GM23338 (cell line): Measurements from ENCODE around the gene ZDHHC16. TPM values are rescaled to one million over a fixed set of nuclear protein-coding genes. Genes with fewer than 3 reads are reported as not detected.
"Not testable (repeated sequence)": the region's sequence is repeated elsewhere in the genome, so short reads cannot be mapped to it uniquely, and the experiment has no call there.

Experiments
- ATAC-seq: fragments of 200-7000 bp; cut with Tn5 transposase; 3 replicates; pipeline ENCODE4 v1.9.1; 2020
- DNase-seq: peaks from one replicate; pipeline ENCODE4 v3.0.0-alpha.2; 2015; ENCODE audit warnings: low spot score
- H2AFZ ChIP-seq: fragments of 200-600 bp; sonication (generic); 2 replicates; pipeline ENCODE4 v1.8.0; 2016; ENCODE audit warnings: antibody characterized with exemption, mild to moderate bottlenecking, moderate library complexity
- H3F3A ChIP-seq: fragments of 200-600 bp; sonication (generic); replicated peaks from 2 replicates; pipeline ENCODE4 v1.8.0; 2017; ENCODE audit warnings: antibody characterized with exemption, mixed run types, low read depth
- H3K27ac ChIP-seq: fragments of 200-600 bp; sonication (generic); 2 replicates; pipeline ENCODE4 v1.6.1; 2016; ENCODE audit warnings: low read depth
- H3K27me3 ChIP-seq: fragments of 200-600 bp; sonication (generic); 2 replicates; pipeline ENCODE4 v1.8.0; 2016; ENCODE audit warnings: mild to moderate bottlenecking, mixed run types, moderate library complexity; ENCODE audit not compliant: insufficient read depth
- H3K36me3 ChIP-seq: fragments of 200-600 bp; sonication (generic); 2 replicates; pipeline ENCODE4 v1.8.0; 2016; ENCODE audit warnings: mild to moderate bottlenecking; ENCODE audit not compliant: insufficient read depth
- H3K4me1 ChIP-seq: fragments of 200-600 bp; sonication (generic); 2 replicates; pipeline ENCODE4 v1.8.0; 2016; ENCODE audit warnings: mild to moderate bottlenecking, moderate library complexity; ENCODE audit not compliant: insufficient read depth
- H3K4me2 ChIP-seq: fragments of 200-600 bp; sonication (generic); 2 replicates; pipeline ENCODE4 v1.7.1; 2017; ENCODE audit warnings: mixed run types
- H3K4me3 ChIP-seq: fragments of 200-600 bp; sonication (generic); 2 replicates; pipeline ENCODE4 v1.6.1; 2016; ENCODE audit warnings: mixed run types
- H3K79me2 ChIP-seq: fragments of 200-600 bp; sonication (generic); replicated peaks from 2 replicates; pipeline ENCODE4 v1.8.0; 2017; ENCODE audit warnings: mild to moderate bottlenecking; ENCODE audit not compliant: insufficient read depth
- H3K9me2 ChIP-seq: fragments of 200-600 bp; sonication (generic); 2 replicates; pipeline ENCODE4 v1.8.0; 2017; ENCODE audit not compliant: insufficient read depth
- H4K20me1 ChIP-seq: fragments of 200-600 bp; sonication (generic); replicated peaks from 2 replicates; pipeline ENCODE4 v1.8.0; 2017; ENCODE audit warnings: mild to moderate bottlenecking; ENCODE audit not compliant: insufficient read depth
- H3K27ac Mint-ChIP-seq: 2 replicates; pipeline ENCODE4 v1.8.0; 2020; ENCODE audit warnings: inconsistent platforms, mild to moderate bottlenecking, moderate library complexity, mixed read lengths
- H3K27me3 Mint-ChIP-seq: 3 replicates; pipeline ENCODE4 v1.8.0; 2022; ENCODE audit warnings: low read depth, mild to moderate bottlenecking, moderate library complexity, mixed read lengths, inconsistent platforms; ENCODE audit not compliant: insufficient read depth, poor library complexity
- H3K36me3 Mint-ChIP-seq: 3 replicates; pipeline ENCODE4 v1.8.0; 2021; ENCODE audit warnings: low read depth, mild to moderate bottlenecking, inconsistent platforms, moderate library complexity, mixed read lengths
- H3K4me1 Mint-ChIP-seq: 3 replicates; pipeline ENCODE4 v1.8.0; 2020; ENCODE audit warnings: mild to moderate bottlenecking, inconsistent platforms, mixed read lengths
- H3K4me3 Mint-ChIP-seq: 3 replicates; pipeline ENCODE4 v1.8.0; 2021; ENCODE audit warnings: moderate library complexity, mild to moderate bottlenecking, inconsistent platforms, mixed read lengths
- H3K9me3 Mint-ChIP-seq: 3 replicates; pipeline ENCODE4 v1.8.0; 2020; ENCODE audit warnings: moderate library complexity, mild to moderate bottlenecking, inconsistent platforms, mixed read lengths
- CREB1 ChIP-seq: fragments of 250-450 bp; sonication (Bioruptor Pico); IDR thresholded peaks from 2 replicates; pipeline ENCODE4 v1.5.0; 2020; ENCODE audit warnings: low read depth, mild to moderate bottlenecking, moderate library complexity
- NANOG ChIP-seq: IDR thresholded peaks from 2 replicates; pipeline ENCODE4 v1.6.1; 2016; ENCODE audit warnings: antibody characterized with exemption, borderline replicate concordance
- ZNF114 ChIP-seq: fragments of 250-450 bp; sonication (Bioruptor Pico); IDR thresholded peaks from 2 replicates; pipeline ENCODE4 v1.5.0; 2020; ENCODE audit warnings: mild to moderate bottlenecking, moderate library complexity
- polyA plus RNA-seq: library from polyadenylated mRNA; unstranded; fragments of >200 nt; fragmentation: Nextera tagmentation; extraction: Ambion mirVana; gene quantifications from 2 replicates; pipeline ENCODE4 v1.2.1, GENCODE V29; 2016
- total RNA-seq: library from RNA; depleted of rRNA; stranded (reverse); fragments of >200 nt; shearing (Covaris generic); gene quantifications from 2 replicates; pipeline ENCODE4 v1.2.3, GENCODE V29; 2014
- TF ChIP-seq, protein P1 (sequence below): IDR thresholded peaks from one replicate; pipeline ENCODE4 v1.6.1; 2018; ENCODE audit warnings: antibody characterized with exemption; ENCODE audit not compliant: unreplicated experiment
- TF ChIP-seq, protein P2 (sequence below), 2 experiments: fragments of 200-600 bp in 1 of 2; sonication (generic) in 1 of 2; conservative IDR thresholded peaks; 2 replicates each; pipeline versions ENCODE4 v1.5.1 to v1.6.1; 2016 to 2017; ENCODE audit warnings: antibody characterized with exemption in 2 of 2, low read depth in 2 of 2, mild to moderate bottlenecking in 2 of 2, moderate library complexity in 1 of 2

The ZDHHC16 gene
- total and polyA plus RNA-seq, 2 experiments from 2014 or later, result 35.1 to 58.2 TPM

DNA sequence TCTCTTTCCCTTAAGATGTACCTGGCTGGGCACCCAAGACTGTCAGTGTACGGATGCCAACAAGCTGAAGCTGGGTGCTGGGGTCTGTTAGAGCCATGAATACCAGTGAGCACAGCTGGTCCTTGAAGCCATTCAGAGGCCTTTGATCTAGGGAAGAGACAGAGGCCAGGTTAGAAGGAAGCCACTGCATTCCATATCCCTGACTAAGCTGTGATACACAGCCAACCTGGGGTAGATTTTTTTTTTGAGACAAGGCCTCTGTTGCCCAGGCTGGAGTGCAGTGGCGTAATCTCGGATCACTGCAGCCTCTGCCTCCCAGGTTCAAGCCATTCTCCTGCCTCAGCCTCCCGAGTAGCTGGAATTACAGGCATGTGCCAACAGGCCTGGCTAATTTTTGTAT, 20.8 kb downstream of the ZDHHC16 start (continued):
- TF ChIP-seq, protein P1, sequence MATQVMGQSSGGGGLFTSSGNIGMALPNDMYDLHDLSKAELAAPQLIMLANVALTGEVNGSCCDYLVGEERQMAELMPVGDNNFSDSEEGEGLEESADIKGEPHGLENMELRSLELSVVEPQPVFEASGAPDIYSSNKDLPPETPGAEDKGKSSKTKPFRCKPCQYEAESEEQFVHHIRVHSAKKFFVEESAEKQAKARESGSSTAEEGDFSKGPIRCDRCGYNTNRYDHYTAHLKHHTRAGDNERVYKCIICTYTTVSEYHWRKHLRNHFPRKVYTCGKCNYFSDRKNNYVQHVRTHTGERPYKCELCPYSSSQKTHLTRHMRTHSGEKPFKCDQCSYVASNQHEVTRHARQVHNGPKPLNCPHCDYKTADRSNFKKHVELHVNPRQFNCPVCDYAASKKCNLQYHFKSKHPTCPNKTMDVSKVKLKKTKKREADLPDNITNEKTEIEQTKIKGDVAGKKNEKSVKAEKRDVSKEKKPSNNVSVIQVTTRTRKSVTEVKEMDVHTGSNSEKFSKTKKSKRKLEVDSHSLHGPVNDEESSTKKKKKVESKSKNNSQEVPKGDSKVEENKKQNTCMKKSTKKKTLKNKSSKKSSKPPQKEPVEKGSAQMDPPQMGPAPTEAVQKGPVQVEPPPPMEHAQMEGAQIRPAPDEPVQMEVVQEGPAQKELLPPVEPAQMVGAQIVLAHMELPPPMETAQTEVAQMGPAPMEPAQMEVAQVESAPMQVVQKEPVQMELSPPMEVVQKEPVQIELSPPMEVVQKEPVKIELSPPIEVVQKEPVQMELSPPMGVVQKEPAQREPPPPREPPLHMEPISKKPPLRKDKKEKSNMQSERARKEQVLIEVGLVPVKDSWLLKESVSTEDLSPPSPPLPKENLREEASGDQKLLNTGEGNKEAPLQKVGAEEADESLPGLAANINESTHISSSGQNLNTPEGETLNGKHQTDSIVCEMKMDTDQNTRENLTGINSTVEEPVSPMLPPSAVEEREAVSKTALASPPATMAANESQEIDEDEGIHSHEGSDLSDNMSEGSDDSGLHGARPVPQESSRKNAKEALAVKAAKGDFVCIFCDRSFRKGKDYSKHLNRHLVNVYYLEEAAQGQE, result no peak
- TF ChIP-seq, protein P2, sequence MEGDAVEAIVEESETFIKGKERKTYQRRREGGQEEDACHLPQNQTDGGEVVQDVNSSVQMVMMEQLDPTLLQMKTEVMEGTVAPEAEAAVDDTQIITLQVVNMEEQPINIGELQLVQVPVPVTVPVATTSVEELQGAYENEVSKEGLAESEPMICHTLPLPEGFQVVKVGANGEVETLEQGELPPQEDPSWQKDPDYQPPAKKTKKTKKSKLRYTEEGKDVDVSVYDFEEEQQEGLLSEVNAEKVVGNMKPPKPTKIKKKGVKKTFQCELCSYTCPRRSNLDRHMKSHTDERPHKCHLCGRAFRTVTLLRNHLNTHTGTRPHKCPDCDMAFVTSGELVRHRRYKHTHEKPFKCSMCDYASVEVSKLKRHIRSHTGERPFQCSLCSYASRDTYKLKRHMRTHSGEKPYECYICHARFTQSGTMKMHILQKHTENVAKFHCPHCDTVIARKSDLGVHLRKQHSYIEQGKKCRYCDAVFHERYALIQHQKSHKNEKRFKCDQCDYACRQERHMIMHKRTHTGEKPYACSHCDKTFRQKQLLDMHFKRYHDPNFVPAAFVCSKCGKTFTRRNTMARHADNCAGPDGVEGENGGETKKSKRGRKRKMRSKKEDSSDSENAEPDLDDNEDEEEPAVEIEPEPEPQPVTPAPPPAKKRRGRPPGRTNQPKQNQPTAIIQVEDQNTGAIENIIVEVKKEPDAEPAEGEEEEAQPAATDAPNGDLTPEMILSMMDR (conservative IDR thresholded peaks at IDR 0.05; ENCODE audit: low read depth in 2 of 2), result no peak
- no peak for TF ChIP-seq ZNF114 (CRISPR knock-in tag)

DNA sequence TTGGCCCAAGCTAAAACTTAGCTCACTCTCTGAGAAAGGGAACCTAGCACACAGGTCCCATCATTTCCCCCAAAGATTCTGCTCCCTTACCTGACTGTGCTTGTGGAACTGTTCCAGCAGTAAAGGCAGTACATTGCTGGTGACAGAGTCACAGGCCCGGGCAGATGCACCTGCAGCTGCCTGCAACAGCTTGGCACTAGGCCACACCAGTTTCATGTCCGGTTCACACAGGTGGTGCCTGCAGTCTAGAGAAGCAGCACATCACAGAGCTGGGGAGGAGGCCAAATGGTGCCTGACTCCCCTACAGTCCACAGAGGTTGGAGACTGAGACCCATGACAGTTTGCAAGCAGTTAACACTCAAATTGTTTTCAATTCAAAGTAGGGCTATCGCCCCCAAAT, 22.2 kb downstream of the ZDHHC16 start:
- ATAC-seq (no peak), DNase-seq (no peak)
- peaks cover 75% of the 10 kb centered on the region for H3K36me3 Mint-ChIP-seq
- Histone ChIP-seq H3K4me2 (no peak overlapping the region), H3K79me2 (no peaks in the 10 kb centered on the region), H3F3A (peaks cover 20% of the 10 kb centered on the region), H3K4me1 (no peaks in the 10 kb centered on the region), H3K27ac (no peak overlapping the region), H3K27me3 (no peaks in the 10 kb centered on the region), H3K9me2 (no peaks in the 10 kb centered on the region), H3K36me3 (peaks cover 63% of the 10 kb centered on the region), H3K4me3 (no peak overlapping the region), H4K20me1 (peaks cover 9% of the 10 kb centered on the region), H2AFZ (no peak overlapping the region)
- no peak overlapping the region for H3K4me3 Mint-ChIP-seq
- H3K4me1 Mint-ChIP-seq, result peaks cover 5% of the 10 kb centered on the region; the same call in 1 of the 3 replicates
- no peaks in the 10 kb centered on the region for H3K9me3 Mint-ChIP-seq
- no peak for TF ChIP-seq NANOG
- TF ChIP-seq CREB1 (CRISPR knock-in tag), result no peak
- TF ChIP-seq, protein P1, result no peak
- peaks cover 1% of the 10 kb centered on the region for H3K27me3 Mint-ChIP-seq
- H3K27ac Mint-ChIP-seq, result no peak overlapping the region; the same call in 1 of the 2 replicates

DNA sequence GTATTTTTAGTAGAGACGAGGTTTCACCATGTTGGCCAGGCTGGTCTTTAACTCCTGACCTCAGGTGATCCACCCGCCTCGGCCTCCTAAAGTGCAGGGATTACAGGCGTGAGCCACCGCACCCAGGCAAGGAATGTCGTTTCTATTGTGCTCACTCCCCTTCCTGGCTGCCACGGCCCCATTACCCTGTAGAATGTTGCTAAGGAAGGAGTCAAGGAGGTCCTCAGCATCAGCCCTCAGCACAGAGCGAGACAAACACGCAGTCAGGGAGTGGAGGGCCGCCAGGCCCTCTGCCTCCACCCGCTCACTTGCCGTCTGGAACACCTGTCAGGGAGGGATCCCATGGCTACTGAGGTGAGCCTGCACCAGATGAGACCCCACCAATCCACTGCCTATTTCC, 22.8 kb downstream of the ZDHHC16 start:
- not testable (repeated sequence) for H3K4me2 ChIP-seq, DNase-seq, H3K27me3 ChIP-seq, H4K20me1 ChIP-seq, H3K9me3 Mint-ChIP-seq, H3K79me2 ChIP-seq, H3K27ac Mint-ChIP-seq, H3K27ac ChIP-seq, H3K27me3 Mint-ChIP-seq, ATAC-seq, H3K4me3 ChIP-seq, H3K4me3 Mint-ChIP-seq, H3K9me2 ChIP-seq, H3K4me1 Mint-ChIP-seq, H3K4me1 ChIP-seq, H2AFZ ChIP-seq
- Histone ChIP-seq H3K36me3 (peaks cover 65% of the 10 kb centered on the region), H3F3A (peaks cover 17% of the 10 kb centered on the region)
- H3K36me3 Mint-ChIP-seq, result peaks cover 76% of the 10 kb centered on the region
